ENCODE results near the gene SSC4D. TPM values are rescaled to one million over a fixed set of nuclear protein-coding genes. Genes with fewer than 3 reads are reported as not detected.

The SSC4D gene
- total and polyA plus RNA-seq, 9 of the 15 experiments (the other 6 are each of a cell fraction or from before 2014, with no cell fraction given): 0.06 to 1.1 (median 0.85) TPM; not detected in 1

DNA sequence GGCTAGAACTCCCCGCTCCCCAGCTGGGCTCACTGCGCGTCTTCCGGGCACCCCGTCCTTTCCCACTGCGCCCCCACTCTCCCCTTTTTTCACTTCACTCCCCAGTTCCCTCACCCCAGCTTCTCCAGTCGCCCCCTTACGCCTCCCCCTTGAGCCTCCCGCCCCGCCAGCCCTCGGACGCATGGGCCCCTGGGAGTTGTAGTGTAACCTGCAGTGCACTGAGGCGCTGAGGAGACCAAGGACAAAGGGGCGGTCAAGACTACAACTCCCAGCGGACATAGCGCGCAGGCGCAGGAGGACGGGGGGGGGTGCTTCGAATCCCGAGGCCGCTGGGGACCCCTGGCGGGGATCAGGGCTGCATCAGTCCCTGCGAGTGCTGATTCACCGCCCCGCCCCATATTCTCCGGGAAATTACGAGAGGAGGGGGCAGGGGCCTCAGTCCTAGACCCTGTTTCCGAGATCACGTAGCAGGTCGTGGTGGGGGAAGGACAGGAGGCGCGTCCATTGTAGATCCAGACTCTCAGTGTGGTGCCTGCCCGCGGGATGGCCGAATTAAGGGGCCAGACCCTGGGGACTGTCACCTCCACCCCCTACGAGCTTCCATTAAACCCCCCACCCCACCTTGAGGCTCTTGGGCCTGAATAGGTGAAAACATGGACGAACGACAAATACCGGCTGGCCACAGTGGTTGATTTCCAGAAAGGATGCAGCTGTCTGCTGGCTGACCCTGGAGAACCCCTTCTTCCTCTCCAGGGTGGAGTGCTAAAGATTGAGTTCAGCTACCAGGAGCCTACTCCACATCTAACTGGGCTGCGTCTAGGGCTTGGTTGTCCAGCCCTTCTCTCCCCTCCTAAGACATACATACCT is 50.2 kb downstream of the SSC4D start (continued):
- TF ChIP-seq HOMEZ (CRISPR knock-in tag; IDR thresholded peaks at IDR 0.05) (no peak), RFX1 (IDR thresholded peaks at IDR 0.05) (no peak), PTTG1 (tag; IDR thresholded peaks at IDR 0.05; ENCODE audit: low read depth) (no peak), CTBP1 (IDR thresholded peaks at IDR 0.05; ENCODE audit: borderline replicate concordance) (peak; percentile 47; the same call in 1 of the 2 replicates), MAFG (tag; conservative IDR thresholded peaks at IDR 0.05) (peak; percentile 84), ELK3 (CRISPR knock-in tag; IDR thresholded peaks at IDR 0.05) (no peak), CCNT2 (IDR thresholded peaks at IDR 0.05; ENCODE audit: borderline replicate concordance, extremely low read depth, insufficient read length, low read depth, low read length) (peak; percentile 49), GATA2 (CRISPR knock-in tag; IDR thresholded peaks at IDR 0.05) (0 out of 2 replicates have a peak, but pooled peaks have one; percentile 11), BRD9 (IDR thresholded peaks at IDR 0.05; ENCODE audit: low read depth, partially characterized antibody) (peak; percentile 93), HES1 (IDR thresholded peaks at IDR 0.05; ENCODE audit: low read depth) (no peak), KAT7 (CRISPR knock-in tag; IDR thresholded peaks at IDR 0.05; ENCODE audit: borderline replicate concordance) (peak; percentile 71; the same call in 1 of the 2 replicates), ZNF436 (CRISPR knock-in tag; IDR thresholded peaks at IDR 0.05) (no peak), ELF2 (CRISPR knock-in tag; IDR thresholded peaks at IDR 0.05) (no peak), SP1 (CRISPR knock-in tag; IDR thresholded peaks at IDR 0.05) (peak; percentile 38; the same call in 1 of the 2 replicates), ZNF507 (tag; conservative IDR thresholded peaks at IDR 0.05) (no peak), NCOA2 (IDR thresholded peaks at IDR 0.05; ENCODE audit: partially characterized antibody in 2 of 2) (no peak)
- TF ChIP-seq, protein P1, sequence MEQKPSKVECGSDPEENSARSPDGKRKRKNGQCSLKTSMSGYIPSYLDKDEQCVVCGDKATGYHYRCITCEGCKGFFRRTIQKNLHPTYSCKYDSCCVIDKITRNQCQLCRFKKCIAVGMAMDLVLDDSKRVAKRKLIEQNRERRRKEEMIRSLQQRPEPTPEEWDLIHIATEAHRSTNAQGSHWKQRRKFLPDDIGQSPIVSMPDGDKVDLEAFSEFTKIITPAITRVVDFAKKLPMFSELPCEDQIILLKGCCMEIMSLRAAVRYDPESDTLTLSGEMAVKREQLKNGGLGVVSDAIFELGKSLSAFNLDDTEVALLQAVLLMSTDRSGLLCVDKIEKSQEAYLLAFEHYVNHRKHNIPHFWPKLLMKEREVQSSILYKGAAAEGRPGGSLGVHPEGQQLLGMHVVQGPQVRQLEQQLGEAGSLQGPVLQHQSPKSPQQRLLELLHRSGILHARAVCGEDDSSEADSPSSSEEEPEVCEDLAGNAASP (IDR thresholded peaks at IDR 0.05): no peak
- TF ChIP-seq, protein P2, sequence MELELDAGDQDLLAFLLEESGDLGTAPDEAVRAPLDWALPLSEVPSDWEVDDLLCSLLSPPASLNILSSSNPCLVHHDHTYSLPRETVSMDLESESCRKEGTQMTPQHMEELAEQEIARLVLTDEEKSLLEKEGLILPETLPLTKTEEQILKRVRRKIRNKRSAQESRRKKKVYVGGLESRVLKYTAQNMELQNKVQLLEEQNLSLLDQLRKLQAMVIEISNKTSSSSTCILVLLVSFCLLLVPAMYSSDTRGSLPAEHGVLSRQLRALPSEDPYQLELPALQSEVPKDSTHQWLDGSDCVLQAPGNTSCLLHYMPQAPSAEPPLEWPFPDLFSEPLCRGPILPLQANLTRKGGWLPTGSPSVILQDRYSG (tag; conservative IDR thresholded peaks at IDR 0.05; ENCODE audit: low read depth): no peak
- TF ChIP-seq, protein P3, sequence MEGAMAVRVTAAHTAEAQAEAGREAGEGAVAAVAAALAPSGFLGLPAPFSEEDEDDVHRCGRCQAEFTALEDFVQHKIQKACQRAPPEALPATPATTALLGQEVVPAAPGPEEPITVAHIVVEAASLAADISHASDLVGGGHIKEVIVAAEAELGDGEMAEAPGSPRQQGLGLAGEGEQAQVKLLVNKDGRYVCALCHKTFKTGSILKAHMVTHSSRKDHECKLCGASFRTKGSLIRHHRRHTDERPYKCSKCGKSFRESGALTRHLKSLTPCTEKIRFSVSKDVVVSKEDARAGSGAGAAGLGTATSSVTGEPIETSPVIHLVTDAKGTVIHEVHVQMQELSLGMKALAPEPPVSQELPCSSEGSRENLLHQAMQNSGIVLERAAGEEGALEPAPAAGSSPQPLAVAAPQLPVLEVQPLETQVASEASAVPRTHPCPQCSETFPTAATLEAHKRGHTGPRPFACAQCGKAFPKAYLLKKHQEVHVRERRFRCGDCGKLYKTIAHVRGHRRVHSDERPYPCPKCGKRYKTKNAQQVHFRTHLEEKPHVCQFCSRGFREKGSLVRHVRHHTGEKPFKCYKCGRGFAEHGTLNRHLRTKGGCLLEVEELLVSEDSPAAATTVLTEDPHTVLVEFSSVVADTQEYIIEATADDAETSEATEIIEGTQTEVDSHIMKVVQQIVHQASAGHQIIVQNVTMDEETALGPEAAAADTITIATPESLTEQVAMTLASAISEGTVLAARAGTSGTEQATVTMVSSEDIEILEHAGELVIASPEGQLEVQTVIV (CRISPR knock-in tag; IDR thresholded peaks at IDR 0.05; ENCODE audit: borderline replicate concordance): no peak

Data from K562 (cell line).